Upper lobe of left lung (tissue), 4 donors: ENCODE measurements around the gene PHLDA3.
A peak's percentile ranks its signal among the peaks of the same experiment; 100 is the strongest.

Source experiments
- EP300 ChIP-seq, 4 donors: sonication (generic); formaldehyde crosslinking; IDR thresholded peaks; one replicate each; pipeline ENCODE4 v1.5.1; 2017; ENCODE audit warnings: antibody characterized with exemption in 4 of 4, control low read depth in 2 of 4
- POLR2A ChIP-seq, 4 donors: fragments of 450-650 bp; IDR thresholded peaks; one replicate each; pipeline ENCODE4 v1.5.1; 2016 to 2017; ENCODE audit warnings: antibody characterized with exemption in 4 of 4, mild to moderate bottlenecking in 2 of 4
- TF ChIP-seq, protein P1 (sequence below), 6 experiments: fragments of 450-650 bp in 4 of 6; fragments of 200-600 bp in 2 of 6; sonication (generic) in 2 of 6; IDR thresholded peaks; one replicate each; pipeline ENCODE4 v1.5.1; 2016 to 2019; ENCODE audit warnings: antibody characterized with exemption in 6 of 6

DNA sequence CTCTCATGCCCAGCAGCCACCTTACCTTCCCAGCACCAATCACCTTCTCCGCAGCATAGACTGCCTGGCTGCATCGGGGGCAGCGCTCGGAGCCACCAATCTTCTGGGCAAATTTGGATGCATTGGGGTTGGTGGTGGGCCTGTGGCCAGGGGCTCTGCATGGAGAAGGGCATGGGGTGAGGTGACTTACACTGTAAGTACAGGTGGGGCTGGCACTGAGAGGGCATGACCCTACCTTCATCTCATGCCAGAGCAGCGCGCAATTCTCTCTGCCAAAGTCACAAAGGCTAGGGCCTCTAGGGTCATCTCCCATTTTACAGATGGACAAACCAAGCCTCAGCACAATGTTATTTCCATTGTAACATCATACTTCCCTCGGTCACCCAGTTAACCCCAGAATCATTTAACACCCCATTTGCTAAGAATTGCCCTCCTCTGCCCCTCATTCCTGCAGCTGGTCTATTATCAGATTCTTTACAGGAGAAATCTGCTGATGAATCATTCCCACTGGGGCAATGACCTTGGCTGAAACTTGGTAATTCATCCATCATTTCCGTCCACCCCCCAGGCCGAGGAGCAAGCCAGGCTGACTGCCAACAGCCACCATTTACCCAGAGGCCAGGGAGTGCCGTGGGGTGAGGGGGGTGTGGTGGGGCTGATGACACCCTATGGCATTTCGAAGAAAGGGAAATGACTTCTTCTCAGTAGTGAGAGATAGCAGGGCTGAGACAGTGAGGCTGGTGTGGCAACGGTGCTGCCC, 20.0 kb upstream of the PHLDA3 start:
- TF ChIP-seq POLR2A (IDR thresholded peaks at IDR 0.05) (no peak), EP300 (IDR thresholded peaks at IDR 0.05) (peak in 2 of 4 donors; percentile 5 to 11)
- TF ChIP-seq, protein P1, sequence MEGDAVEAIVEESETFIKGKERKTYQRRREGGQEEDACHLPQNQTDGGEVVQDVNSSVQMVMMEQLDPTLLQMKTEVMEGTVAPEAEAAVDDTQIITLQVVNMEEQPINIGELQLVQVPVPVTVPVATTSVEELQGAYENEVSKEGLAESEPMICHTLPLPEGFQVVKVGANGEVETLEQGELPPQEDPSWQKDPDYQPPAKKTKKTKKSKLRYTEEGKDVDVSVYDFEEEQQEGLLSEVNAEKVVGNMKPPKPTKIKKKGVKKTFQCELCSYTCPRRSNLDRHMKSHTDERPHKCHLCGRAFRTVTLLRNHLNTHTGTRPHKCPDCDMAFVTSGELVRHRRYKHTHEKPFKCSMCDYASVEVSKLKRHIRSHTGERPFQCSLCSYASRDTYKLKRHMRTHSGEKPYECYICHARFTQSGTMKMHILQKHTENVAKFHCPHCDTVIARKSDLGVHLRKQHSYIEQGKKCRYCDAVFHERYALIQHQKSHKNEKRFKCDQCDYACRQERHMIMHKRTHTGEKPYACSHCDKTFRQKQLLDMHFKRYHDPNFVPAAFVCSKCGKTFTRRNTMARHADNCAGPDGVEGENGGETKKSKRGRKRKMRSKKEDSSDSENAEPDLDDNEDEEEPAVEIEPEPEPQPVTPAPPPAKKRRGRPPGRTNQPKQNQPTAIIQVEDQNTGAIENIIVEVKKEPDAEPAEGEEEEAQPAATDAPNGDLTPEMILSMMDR (IDR thresholded peaks at IDR 0.05): no peak
